Chondrocyte (in vitro differentiated cells): ENCODE data around the gene AGA. TPM values are rescaled to one million over a fixed set of nuclear protein-coding genes. Genes with fewer than 3 reads are reported as not detected.
A peak's percentile ranks its signal among the peaks of the same experiment; 100 is the strongest.

Source experiments
- DNase-seq: peaks from one replicate; pipeline ENCODE4 v3.0.0; 2021; ENCODE audit warnings: mixed read lengths, low spot score
- H3K27ac Mint-ChIP-seq: one replicate; pipeline ENCODE4 v1.8.0; 2021; ENCODE audit warnings: mild to moderate bottlenecking, moderate library complexity, mixed read lengths; ENCODE audit not compliant: unreplicated experiment
- H3K27me3 Mint-ChIP-seq: 2 replicates; pipeline ENCODE4 v1.8.0; 2021; ENCODE audit warnings: low read depth, mixed read lengths
- H3K36me3 Mint-ChIP-seq: 2 replicates; pipeline ENCODE4 v1.8.0; 2021; ENCODE audit warnings: low read depth, mixed read lengths
- H3K4me1 Mint-ChIP-seq: 2 replicates; pipeline ENCODE4 v1.8.0; 2021; ENCODE audit warnings: low read depth, mild to moderate bottlenecking, mixed read lengths
- H3K4me3 Mint-ChIP-seq: one replicate; pipeline ENCODE4 v1.8.0; 2021; ENCODE audit warnings: mild to moderate bottlenecking, moderate library complexity, mixed read lengths; ENCODE audit not compliant: unreplicated experiment
- H3K9me3 Mint-ChIP-seq: 2 replicates; pipeline ENCODE4 v1.8.0; 2021; ENCODE audit warnings: low read depth, mixed read lengths
- long read RNA-seq: library from polyadenylated mRNA; stranded (forward); transcript quantifications from one replicate; pipeline ENCODE4 v2.0.0, GENCODE V29; 2021
- total RNA-seq: library from RNA; stranded (reverse); gene quantifications from 3 replicates; pipeline ENCODE4 v1.2.1, GENCODE V29; 2021
- TF ChIP-seq, protein P1 (sequence below): fragments of 200-600 bp; sonication (generic); IDR thresholded peaks from 2 replicates; pipeline ENCODE4 v1.5.0; 2021; ENCODE audit warnings: antibody characterized with exemption, mild to moderate bottlenecking, moderate library complexity

Gene AGA
- total RNA-seq, result 26.2 to 28.0 TPM (median 26.2 TPM) in 3 replicates
- long read RNA-seq, transcript AGA-201 (9 exons, 2,107 nt), result major isoform, 47 of 62 reads
- long read RNA-seq, partial matches to known transcripts, result 6 of 62 reads
- long read RNA-seq, other reads (novel, unspliced or antisense), result 9 of 62 reads

DNA sequence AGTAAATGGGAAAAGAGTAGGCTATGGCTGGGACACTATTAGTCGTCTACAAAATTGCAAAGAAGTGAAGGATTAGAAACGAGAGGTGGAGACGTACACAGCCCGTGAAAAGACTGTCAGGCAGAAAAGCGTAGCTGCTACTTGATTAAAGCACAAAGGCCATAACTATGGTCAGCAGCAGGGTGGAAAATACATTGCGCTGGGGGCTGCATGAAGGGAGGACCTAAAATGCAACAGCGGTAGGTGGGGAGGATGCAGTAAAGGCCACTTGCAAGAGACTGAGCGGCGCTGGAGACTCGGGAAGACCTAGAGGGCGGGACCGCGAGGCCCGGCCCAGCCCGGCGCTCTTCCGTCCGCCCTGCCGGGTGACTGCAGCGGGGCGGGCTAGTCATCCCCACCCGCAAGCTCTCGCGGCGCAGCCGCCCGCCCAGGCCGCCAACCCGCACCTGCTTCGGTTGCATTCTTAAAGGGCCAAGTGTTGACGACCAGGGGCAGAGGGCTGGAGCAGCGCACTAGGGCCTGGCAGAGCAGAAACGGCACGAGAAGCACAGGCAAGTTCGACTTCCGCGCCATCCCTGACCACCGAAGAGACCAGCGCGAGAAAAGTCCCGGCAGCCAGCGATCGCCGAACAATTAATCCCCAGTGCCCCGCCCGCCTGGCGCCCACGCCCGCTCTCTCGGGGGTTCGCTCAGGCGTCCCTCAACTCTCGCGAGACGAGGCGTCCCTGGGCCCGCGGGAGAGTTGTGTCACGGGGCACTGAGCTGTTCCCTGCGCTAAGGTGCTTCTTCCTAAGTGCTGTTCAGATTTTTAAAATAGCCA lies at the start of gene AGA:
Gene AGA (minus strand): TSS at position 635 of the 820 bp plus-strand sequence. CDS start 62 bp downstream, at position 573.
- Mint-ChIP-seq H3K9me3 (no peaks in the 10 kb centered on the region), H3K4me3 (peak within 1 kb of the TSS; percentile 80), H3K27me3 (no peaks in the 10 kb centered on the region), H3K4me1 (peaks cover 20% of the 10 kb centered on the region), H3K36me3 (no peaks in the 10 kb centered on the region), H3K27ac (peak within 1 kb of the TSS; percentile 93)
- peak; percentile 98 for DNase-seq
- TF ChIP-seq, protein P1, sequence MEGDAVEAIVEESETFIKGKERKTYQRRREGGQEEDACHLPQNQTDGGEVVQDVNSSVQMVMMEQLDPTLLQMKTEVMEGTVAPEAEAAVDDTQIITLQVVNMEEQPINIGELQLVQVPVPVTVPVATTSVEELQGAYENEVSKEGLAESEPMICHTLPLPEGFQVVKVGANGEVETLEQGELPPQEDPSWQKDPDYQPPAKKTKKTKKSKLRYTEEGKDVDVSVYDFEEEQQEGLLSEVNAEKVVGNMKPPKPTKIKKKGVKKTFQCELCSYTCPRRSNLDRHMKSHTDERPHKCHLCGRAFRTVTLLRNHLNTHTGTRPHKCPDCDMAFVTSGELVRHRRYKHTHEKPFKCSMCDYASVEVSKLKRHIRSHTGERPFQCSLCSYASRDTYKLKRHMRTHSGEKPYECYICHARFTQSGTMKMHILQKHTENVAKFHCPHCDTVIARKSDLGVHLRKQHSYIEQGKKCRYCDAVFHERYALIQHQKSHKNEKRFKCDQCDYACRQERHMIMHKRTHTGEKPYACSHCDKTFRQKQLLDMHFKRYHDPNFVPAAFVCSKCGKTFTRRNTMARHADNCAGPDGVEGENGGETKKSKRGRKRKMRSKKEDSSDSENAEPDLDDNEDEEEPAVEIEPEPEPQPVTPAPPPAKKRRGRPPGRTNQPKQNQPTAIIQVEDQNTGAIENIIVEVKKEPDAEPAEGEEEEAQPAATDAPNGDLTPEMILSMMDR, result peak; percentile 19

DNA sequence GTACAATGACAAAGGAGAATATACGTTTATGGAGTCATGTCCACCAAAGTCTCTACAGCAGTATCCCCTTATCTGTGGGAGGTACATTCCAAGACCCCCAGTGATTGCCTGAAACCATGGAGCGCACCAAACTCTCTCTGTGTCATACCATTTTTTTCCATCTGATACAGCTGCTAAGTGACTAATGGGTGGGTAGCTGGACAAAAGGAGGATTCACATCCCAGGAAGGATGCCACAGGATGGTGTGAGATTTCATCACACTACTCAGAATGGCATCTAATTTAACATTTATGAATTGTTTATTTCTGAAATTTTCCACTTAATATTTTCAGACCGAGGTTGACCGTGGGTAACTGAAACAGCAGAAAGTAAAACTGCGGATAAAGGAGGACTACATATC lies 49.8 kb upstream of the AGA start:
- TF ChIP-seq, protein P1, result no peak
- no peaks in the 10 kb centered on the region for H3K27me3 Mint-ChIP-seq
- H3K4me1 Mint-ChIP-seq, result no peaks in the 10 kb centered on the region
- H3K36me3 Mint-ChIP-seq, result no peaks in the 10 kb centered on the region
- no peaks in the 10 kb centered on the region for H3K9me3 Mint-ChIP-seq
- no peak for DNase-seq
- H3K27ac Mint-ChIP-seq, result no peak overlapping the region
- no peak overlapping the region for H3K4me3 Mint-ChIP-seq

DNA sequence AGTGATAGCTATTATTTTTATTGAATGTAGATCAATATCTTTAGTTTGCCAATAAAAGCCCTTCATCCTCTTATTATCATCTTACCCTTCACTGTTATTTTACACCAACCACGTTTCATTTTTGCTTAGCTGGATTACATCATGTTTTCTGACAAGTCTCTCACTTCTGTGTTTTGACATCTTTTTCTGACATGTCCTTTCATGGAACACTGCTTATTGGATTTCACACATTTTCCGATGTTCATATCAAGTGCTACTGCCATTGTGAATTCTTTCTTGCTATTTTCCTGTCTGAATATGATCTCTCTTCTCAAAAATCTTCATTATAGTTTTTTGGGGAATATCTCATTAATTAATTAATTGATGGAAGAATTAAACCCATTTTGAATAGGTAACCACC lies 48.5 kb upstream of the AGA start:
- Mint-ChIP-seq H3K27ac (no peak overlapping the region), H3K27me3 (no peaks in the 10 kb centered on the region), H3K4me3 (no peak overlapping the region), H3K9me3 (no peaks in the 10 kb centered on the region), H3K36me3 (no peaks in the 10 kb centered on the region), H3K4me1 (no peaks in the 10 kb centered on the region)
- DNase-seq, result no peak
- TF ChIP-seq, protein P1, result no peak

DNA sequence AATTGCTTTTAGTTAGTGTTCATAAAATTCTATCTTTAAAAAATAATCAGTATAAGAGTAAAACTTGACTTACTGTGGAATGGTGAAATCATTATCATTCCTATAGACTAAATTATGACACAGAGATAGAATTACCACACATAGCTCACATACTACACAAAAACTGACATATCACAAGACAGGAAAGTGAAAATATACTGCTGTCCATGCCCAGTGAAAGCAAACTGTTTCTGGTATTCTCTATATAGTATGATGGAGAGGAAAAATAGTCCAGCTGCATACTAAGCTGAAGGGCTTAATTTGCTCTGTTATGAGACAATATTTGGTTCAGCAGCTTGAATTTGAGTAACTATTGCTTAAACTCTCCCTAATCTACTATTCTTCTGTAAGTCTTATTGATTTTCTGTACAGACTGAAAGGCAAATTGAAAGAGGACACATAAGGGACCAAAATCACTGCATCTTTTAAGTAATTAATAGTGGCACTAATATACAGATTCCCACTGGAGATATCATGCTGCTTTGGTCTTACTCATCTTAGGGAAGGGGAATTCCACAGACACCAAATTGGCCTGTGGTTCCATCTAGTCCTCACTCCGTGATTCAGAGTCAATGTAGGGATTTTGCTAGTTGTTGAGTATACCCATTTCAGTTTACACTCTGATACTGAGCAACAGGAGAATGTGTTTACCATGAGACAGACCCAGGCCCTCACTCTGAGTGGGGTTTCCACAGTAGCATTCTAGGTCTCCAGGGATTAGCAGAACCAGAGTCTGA lies 47.4 kb upstream of the AGA start:
- Mint-ChIP-seq H3K36me3 (no peaks in the 10 kb centered on the region), H3K27ac (no peak overlapping the region), H3K9me3 (no peaks in the 10 kb centered on the region), H3K4me3 (no peak overlapping the region), H3K27me3 (no peaks in the 10 kb centered on the region), H3K4me1 (no peaks in the 10 kb centered on the region)
- no peak for DNase-seq
- TF ChIP-seq, protein P1, result no peak

DNA sequence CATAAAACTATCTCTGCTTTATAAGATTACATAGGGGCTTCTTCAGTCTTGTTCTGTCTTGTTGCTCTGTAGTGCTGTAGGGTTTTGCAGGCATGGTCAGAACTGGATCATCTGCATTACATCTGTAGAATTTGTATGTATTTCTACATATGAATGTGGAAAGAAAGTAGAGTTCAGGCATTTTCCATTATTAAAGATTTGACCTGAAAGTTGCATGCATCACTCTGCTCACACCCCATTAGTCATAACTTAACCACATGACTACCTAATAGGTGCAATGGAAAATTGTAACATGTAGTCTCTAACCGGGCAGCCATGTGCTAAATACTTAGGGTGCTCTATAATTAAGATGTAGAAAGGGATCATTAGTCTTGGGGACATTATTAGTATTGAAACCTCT lies 45.7 kb upstream of the AGA start:
- Mint-ChIP-seq H3K4me1 (no peaks in the 10 kb centered on the region), H3K4me3 (no peak overlapping the region)

More for the DNA sequence above, 45.7 kb upstream of the AGA start:
- Mint-ChIP-seq H3K9me3 (no peaks in the 10 kb centered on the region), H3K27ac (no peak overlapping the region), H3K36me3 (no peaks in the 10 kb centered on the region), H3K27me3 (no peaks in the 10 kb centered on the region)
- no peak for DNase-seq
- TF ChIP-seq, protein P1, result no peak
